OCI-LY1 (cell line): ENCODE results near the gene ERCC2.
A peak's percentile ranks its signal among the peaks of the same experiment; 100 is the strongest.

ENCODE experiments used
- H2AFZ ChIP-seq: fragments of 200-600 bp; sonication (generic), shearing (Covaris generic); 2 replicates; pipeline ENCODE4 v1.6.0; 2014; ENCODE audit warnings: antibody characterized with exemption, mild to moderate bottlenecking, low read length
- H3F3A ChIP-seq: fragments of 200-600 bp; sonication (generic), shearing (Covaris generic); 2 replicates; pipeline ENCODE4 v1.6.0; 2014; ENCODE audit warnings: mild to moderate bottlenecking, antibody characterized with exemption, low read length, moderate library complexity; ENCODE audit not compliant: insufficient read depth
- H3K27ac ChIP-seq: fragments of 200-600 bp; sonication (generic); 2 replicates; pipeline ENCODE4 v1.5.1; 2014; ENCODE audit warnings: low read length, mixed run types, mild to moderate bottlenecking, low read depth; ENCODE audit not compliant: poor library complexity, severe bottlenecking
- H3K27me3 ChIP-seq: fragments of 200-600 bp; sonication (generic); 2 replicates; pipeline ENCODE4 v1.6.0; 2014; ENCODE audit warnings: antibody characterized with exemption, mild to moderate bottlenecking, low read length, moderate library complexity; ENCODE audit not compliant: insufficient read depth
- H3K36me3 ChIP-seq: fragments of 200-600 bp; sonication (generic); 2 replicates; pipeline ENCODE4 v1.6.1; 2014; ENCODE audit warnings: mild to moderate bottlenecking, antibody characterized with exemption, low read length, moderate library complexity, mixed read lengths; ENCODE audit not compliant: insufficient read depth
- H3K4me1 ChIP-seq: fragments of 200-600 bp; sonication (generic); 2 replicates; pipeline ENCODE4 v1.5.1; 2014; ENCODE audit warnings: mild to moderate bottlenecking, low read length, moderate library complexity; ENCODE audit not compliant: insufficient read depth, severe bottlenecking
- H3K4me2 ChIP-seq: fragments of 200-600 bp; sonication (generic), shearing (Covaris generic); 2 replicates; pipeline ENCODE4 v1.6.1; 2014; ENCODE audit warnings: low read length
- H3K4me3 ChIP-seq: fragments of 200-600 bp; sonication (generic); 2 replicates; pipeline ENCODE4 v1.5.1; 2014; ENCODE audit warnings: low read length, low read depth, mild to moderate bottlenecking, mixed read lengths; ENCODE audit not compliant: poor library complexity, severe bottlenecking
- H3K79me2 ChIP-seq: fragments of 200-600 bp; shearing (Covaris generic); 2 replicates; pipeline ENCODE4 v1.6.1; 2016; ENCODE audit warnings: mixed run types, low read length, mixed read lengths; ENCODE audit not compliant: insufficient read depth
- H3K9ac ChIP-seq: fragments of 200-600 bp; sonication (generic), shearing (Covaris generic); 2 replicates; pipeline ENCODE4 v1.6.1; 2014; ENCODE audit warnings: mild to moderate bottlenecking, low read length, mixed read lengths
- H3K9me2 ChIP-seq: fragments of 200-600 bp; sonication (generic), shearing (Covaris generic); 2 replicates; pipeline ENCODE4 v1.6.1; 2014; ENCODE audit warnings: low read depth, mild to moderate bottlenecking, low read length, mixed read lengths
- H3K9me3 ChIP-seq: fragments of 200-600 bp; shearing (Covaris generic); 2 replicates; pipeline ENCODE4 v1.6.1; 2014; ENCODE audit warnings: low read length, mixed read lengths
- H4K20me1 ChIP-seq: fragments of 200-600 bp; sonication (generic), shearing (Covaris generic); 2 replicates; pipeline ENCODE4 v1.6.0; 2016; ENCODE audit warnings: mild to moderate bottlenecking, low read length; ENCODE audit not compliant: insufficient read depth
- CTCF ChIP-seq: fragments of 200-600 bp; sonication (generic), shearing (Covaris generic); IDR thresholded peaks from 2 replicates; pipeline ENCODE4 v1.5.1; 2017; ENCODE audit warnings: mild to moderate bottlenecking, antibody characterized with exemption, low read length, moderate library complexity, mixed read lengths
- EZH2 ChIP-seq: fragments of 200-600 bp; sonication (generic), shearing (Covaris generic); IDR thresholded peaks from 2 replicates; pipeline ENCODE4 v1.8.0; 2017; ENCODE audit warnings: borderline replicate concordance, mixed run types, mild to moderate bottlenecking, antibody characterized with exemption, low read length, moderate library complexity, mixed read lengths

ERCC2 gene

GRCh38 chr19:45363861-45364459, 6.4 kb downstream of the ERCC2 start:
- no peak overlapping the region for H3K9ac ChIP-seq
- H3K79me2 ChIP-seq, result no peaks in the 10 kb centered on the region
- no peak overlapping the region for H3K4me3 ChIP-seq
- H2AFZ ChIP-seq, result no peak overlapping the region
- no peaks in the 10 kb centered on the region for H3K9me3 ChIP-seq
- H3K36me3 ChIP-seq, result peaks cover 49% of the 10 kb centered on the region; the same call in 1 of the 2 replicates
- H4K20me1 ChIP-seq, result no peaks in the 10 kb centered on the region
- TF ChIP-seq CTCF (no peak), EZH2 (no peak)
- H3K27ac ChIP-seq, result no peak overlapping the region
- no peaks in the 10 kb centered on the region for H3K9me2 ChIP-seq
- H3K4me1 ChIP-seq, result peaks cover 4% of the 10 kb centered on the region
- no peaks in the 10 kb centered on the region for H3F3A ChIP-seq
- H3K27me3 ChIP-seq, result no peaks in the 10 kb centered on the region
- no peak overlapping the region for H3K4me2 ChIP-seq

GRCh38 chr19:45362291-45362690, 8.1 kb downstream of the ERCC2 start:
- Histone ChIP-seq H3K4me3 (no peak overlapping the region), H3K27me3 (no peaks in the 10 kb centered on the region), H3K4me1 (no peaks in the 10 kb centered on the region), H3K4me2 (no peak overlapping the region), H4K20me1 (no peaks in the 10 kb centered on the region), H3K27ac (peak overlapping the region; percentile 36), H3K79me2 (no peaks in the 10 kb centered on the region), H3K36me3 (peaks cover 61% of the 10 kb centered on the region; the same call in 1 of the 2 replicates), H3K9me2 (no peaks in the 10 kb centered on the region), H2AFZ (no peak overlapping the region), H3K9ac (no peak overlapping the region), H3F3A (no peaks in the 10 kb centered on the region), H3K9me3 (no peaks in the 10 kb centered on the region)
- TF ChIP-seq CTCF (no peak), EZH2 (no peak)

- Histone ChIP-seq H4K20me1 (no peaks in the 10 kb centered on the region), H3K4me2 (no peak overlapping the region), H3K9ac (no peak overlapping the region), H3K36me3 (peaks cover 67% of the 10 kb centered on the region; the same call in 1 of the 2 replicates), H3F3A (no peaks in the 10 kb centered on the region), H3K4me3 (no peak overlapping the region), H3K79me2 (no peaks in the 10 kb centered on the region), H3K4me1 (no peaks in the 10 kb centered on the region), H3K9me2 (no peaks in the 10 kb centered on the region), H3K9me3 (no peaks in the 10 kb centered on the region), H3K27ac (peak overlapping the region; percentile 36), H3K27me3 (no peaks in the 10 kb centered on the region), H2AFZ (no peak overlapping the region)
- TF ChIP-seq CTCF (no peak), EZH2 (no peak)
These were observed 8.8 kb downstream of the ERCC2 start for GRCh38 chr19:45361608-45362007.
